GM18909 (cell line): ENCODE results near the gene AGPAT3.

Source experiments
- ATAC-seq: cut with Tn5 transposase; IDR thresholded peaks from one replicate; pipeline ENCODE4 v1.9.1; 2021; ENCODE audit warnings: mild to moderate bottlenecking; ENCODE audit not compliant: unreplicated experiment, poor library complexity

The AGPAT3 gene

GRCh38 chr21:43967981-43968380, 103.0 kb downstream of the AGPAT3 start:
- ATAC-seq = no peak

GRCh38 chr21:43968410-43969114, 103.5 kb downstream of the AGPAT3 start:
- no peak for ATAC-seq

GRCh38 chr21:43969115-43969444, 104.1 kb downstream of the AGPAT3 start:
- no peak for ATAC-seq

- no peak for ATAC-seq
Observed at GRCh38 chr21:43970551-43970950, 105.5 kb downstream of the AGPAT3 start.

GRCh38 chr21:43971201-43971991, 106.4 kb downstream of the AGPAT3 start:
- no peak for ATAC-seq

- no peak for ATAC-seq
Observed at GRCh38 chr21:43971992-43972255, 106.9 kb downstream of the AGPAT3 start.

GRCh38 chr21:43972850-43973633, 108.0 kb downstream of the AGPAT3 start:
- no peak for ATAC-seq

- ATAC-seq = no peak
Observed at GRCh38 chr21:43973634-43973955, 108.6 kb downstream of the AGPAT3 start.

- ATAC-seq = no peak
Observed at GRCh38 chr21:43974791-43975468, 109.9 kb downstream of the AGPAT3 start.

GRCh38 chr21:43975469-43976098, 110.6 kb downstream of the AGPAT3 start:
- no peak for ATAC-seq

- no peak for ATAC-seq
Observed at GRCh38 chr21:43976661-43977060, 111.6 kb downstream of the AGPAT3 start.

- ATAC-seq = no peak
Observed at GRCh38 chr21:43978060-43978459, 113.0 kb downstream of the AGPAT3 start.

- no peak for ATAC-seq
Observed at GRCh38 chr21:43979654-43980053, 114.6 kb downstream of the AGPAT3 start.

GRCh38 chr21:43981151-43981870, 116.3 kb downstream of the AGPAT3 start:
- ATAC-seq = no peak

GRCh38 chr21:43981871-43982210, 116.8 kb downstream of the AGPAT3 start:
- no peak for ATAC-seq

- no peak for ATAC-seq
Observed at GRCh38 chr21:43982489-43983078, 117.6 kb downstream of the AGPAT3 start.

GRCh38 chr21:43983390-43983789, 118.4 kb downstream of the AGPAT3 start:
- no peak for ATAC-seq

GRCh38 chr21:43983860-43984420, 118.9 kb downstream of the AGPAT3 start:
- ATAC-seq = no peak

GRCh38 chr21:43984905-43985689, 120.1 kb downstream of the AGPAT3 start:
- ATAC-seq = no peak
